OCI-LY3 (cell line): ENCODE results near the gene AP2A2.

Experiments
- H2AFZ ChIP-seq: fragments of 200-600, 300-600 bp; shearing (Covaris generic); 2 replicates; pipeline ENCODE4 v1.6.0; 2014; ENCODE audit warnings: antibody characterized with exemption, low read depth, low read length
- H3K27ac ChIP-seq: fragments of 200-600, 300-600 bp; sonication (generic); 2 replicates; pipeline ENCODE4 v1.5.1; 2014; ENCODE audit warnings: mild to moderate bottlenecking, low read length, moderate library complexity, mixed read lengths
- H3K27me3 ChIP-seq: fragments of 200-600, 300-600 bp; sonication (generic); 2 replicates; pipeline ENCODE4 v1.6.1; 2014; ENCODE audit warnings: low read depth, low read length, mixed read lengths
- H3K36me3 ChIP-seq: fragments of 200-600, 300-600 bp; sonication (generic); replicated peaks from 2 replicates; pipeline ENCODE3; 2014; ENCODE audit warnings: low read depth, low read length, mixed read lengths
- H3K4me1 ChIP-seq: fragments of 300-600, 200-600 bp; sonication (generic); 2 replicates; pipeline ENCODE4 v1.6.1; 2014; ENCODE audit warnings: low read length, mixed read lengths
- H3K4me2 ChIP-seq: fragments of 200-600, 300-600 bp; sonication (generic); 2 replicates; pipeline ENCODE4 v1.6.1; 2014; ENCODE audit warnings: low read length, mixed read lengths
- H3K4me3 ChIP-seq: fragments of 300-600, 200-600 bp; sonication (generic); 2 replicates; pipeline ENCODE4 v1.5.1; 2014; ENCODE audit warnings: antibody characterized with exemption, mild to moderate bottlenecking, low read length, moderate library complexity
- H3K79me2 ChIP-seq: fragments of 300-600, 200-600 bp; shearing (Covaris generic); 2 replicates; pipeline ENCODE4 v1.6.1; 2014; ENCODE audit warnings: mild to moderate bottlenecking, low read length, mixed read lengths
- H3K9ac ChIP-seq: fragments of 300-600, 200-600 bp; shearing (Covaris generic); 2 replicates; pipeline ENCODE4 v1.6.0; 2014; ENCODE audit warnings: mild to moderate bottlenecking, low read length, moderate library complexity
- H3K9me3 ChIP-seq: fragments of 200-600, 300-600 bp; shearing (Covaris generic); 2 replicates; pipeline ENCODE4 v1.6.1; 2014; ENCODE audit warnings: low read length, mixed read lengths; ENCODE audit not compliant: insufficient read depth
- H4K20me1 ChIP-seq: fragments of 200-600, 300-600 bp; sonication (generic); 2 replicates; pipeline ENCODE4 v1.6.1; 2016; ENCODE audit warnings: low read length, mixed read lengths; ENCODE audit not compliant: insufficient read depth
- CTCF ChIP-seq: fragments of 200-600, 300-600 bp; sonication (generic); IDR thresholded peaks from 2 replicates; pipeline ENCODE4 v1.5.1; 2014; ENCODE audit warnings: antibody characterized with exemption, low read length, low read depth
- EZH2phosphoT487 ChIP-seq: fragments of 200-600 bp; shearing (Covaris generic); IDR thresholded peaks from 2 replicates; pipeline ENCODE4 v1.6.1; 2018; ENCODE audit warnings: antibody characterized with exemption, mixed run types, low read depth

AP2A2 gene

GRCh38 chr11:1053121-1053901 is 127.6 kb downstream of the AP2A2 start:
- H4K20me1 ChIP-seq: no peaks in the 10 kb centered on the region
- H3K9ac ChIP-seq: no peak overlapping the region
- no peaks in the 10 kb centered on the region for H3K36me3 ChIP-seq
- no peaks in the 10 kb centered on the region for H3K27me3 ChIP-seq
- H3K27ac ChIP-seq: no peak overlapping the region
- no peaks in the 10 kb centered on the region for H3K79me2 ChIP-seq
- H3K9me3 ChIP-seq: no peaks in the 10 kb centered on the region
- TF ChIP-seq EZH2phosphoT487: no peak
- TF ChIP-seq CTCF: no peak
- H3K4me1 ChIP-seq: no peaks in the 10 kb centered on the region
- H3K4me3 ChIP-seq: no peak overlapping the region
- H3K4me2 ChIP-seq: no peak overlapping the region
- H2AFZ ChIP-seq: no peak overlapping the region

DNA sequence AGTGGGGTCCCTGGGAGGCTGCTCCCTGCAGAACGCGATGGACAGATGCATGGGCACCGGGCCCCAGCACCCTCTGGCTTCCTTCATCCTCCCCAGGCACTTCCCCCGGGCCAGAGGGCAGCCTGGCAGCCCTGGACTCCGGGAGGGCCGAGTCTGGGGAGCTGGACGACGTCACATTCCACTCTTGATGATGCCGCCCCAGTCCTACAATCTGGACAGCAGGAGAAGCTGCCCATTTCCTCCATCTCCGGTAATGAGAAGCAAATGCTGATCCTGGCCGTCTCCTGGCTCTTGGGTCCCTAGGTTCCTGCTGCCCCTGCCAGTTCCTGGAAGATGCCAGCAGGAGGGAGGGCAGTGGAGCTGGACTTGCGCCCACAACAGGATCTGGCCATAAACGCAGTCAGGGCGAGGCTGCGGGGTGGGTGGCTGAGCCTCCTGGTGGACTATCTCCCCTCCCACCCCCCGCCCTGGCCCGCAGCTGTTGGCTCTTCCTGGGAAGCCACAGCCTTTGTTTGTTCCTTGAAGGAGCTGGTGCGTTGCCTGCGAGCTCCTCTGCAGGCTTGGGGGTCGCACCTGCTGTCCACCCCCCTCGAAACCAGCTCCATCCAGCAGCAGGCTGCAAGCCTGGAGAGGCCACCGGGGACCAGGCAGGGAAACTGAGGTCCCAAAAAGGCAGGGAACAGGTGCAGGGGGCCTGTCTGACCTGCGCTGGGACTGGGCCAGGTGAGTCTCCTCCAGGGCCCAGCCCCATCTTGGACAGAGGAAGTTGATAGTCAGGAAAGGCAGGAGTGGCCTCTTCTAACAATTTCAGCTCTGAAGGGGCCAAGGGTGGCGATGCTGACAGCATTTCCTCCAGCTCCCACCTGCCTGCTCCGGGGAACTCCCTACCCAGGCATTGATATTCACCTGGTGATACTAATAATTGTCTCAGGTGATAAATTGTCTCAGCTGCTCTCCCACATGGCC is 128.8 kb downstream of the AP2A2 start:
- no peak overlapping the region for H3K9ac ChIP-seq
- H3K79me2 ChIP-seq: no peaks in the 10 kb centered on the region
- no peak overlapping the region for H3K4me2 ChIP-seq
- no peaks in the 10 kb centered on the region for H3K9me3 ChIP-seq
- H3K27ac ChIP-seq: no peak overlapping the region
- no peaks in the 10 kb centered on the region for H3K27me3 ChIP-seq
- H4K20me1 ChIP-seq: no peaks in the 10 kb centered on the region
- no peaks in the 10 kb centered on the region for H3K4me1 ChIP-seq
- no peaks in the 10 kb centered on the region for H3K36me3 ChIP-seq
- TF ChIP-seq CTCF: no peak
- TF ChIP-seq EZH2phosphoT487: no peak
- H3K4me3 ChIP-seq: no peak overlapping the region
- no peak overlapping the region for H2AFZ ChIP-seq

- TF ChIP-seq EZH2phosphoT487 (no peak), CTCF (no peak)
- no peak overlapping the region for H2AFZ ChIP-seq
These were observed 129.5 kb downstream of the AP2A2 start for GRCh38 chr11:1055109-1055703.

More at GRCh38 chr11:1055109-1055703, 129.5 kb downstream of the AP2A2 start:
- Histone ChIP-seq H3K36me3 (no peaks in the 10 kb centered on the region), H3K9ac (no peak overlapping the region), H3K4me2 (no peak overlapping the region), H3K27me3 (no peaks in the 10 kb centered on the region), H3K27ac (no peak overlapping the region), H3K9me3 (no peaks in the 10 kb centered on the region), H3K4me1 (no peaks in the 10 kb centered on the region), H3K4me3 (no peak overlapping the region), H4K20me1 (no peaks in the 10 kb centered on the region), H3K79me2 (no peaks in the 10 kb centered on the region)
